ENCODE data around the gene TAF13. TPM values are rescaled to one million over a fixed set of nuclear protein-coding genes. Genes with fewer than 3 reads are reported as not detected.

The TAF13 gene, protein sequence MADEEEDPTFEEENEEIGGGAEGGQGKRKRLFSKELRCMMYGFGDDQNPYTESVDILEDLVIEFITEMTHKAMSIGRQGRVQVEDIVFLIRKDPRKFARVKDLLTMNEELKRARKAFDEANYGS
- 26.9 and 48.4 TPM in 2 replicates for total RNA-seq (ENCODE audit: low replicate concordance)

DNA sequence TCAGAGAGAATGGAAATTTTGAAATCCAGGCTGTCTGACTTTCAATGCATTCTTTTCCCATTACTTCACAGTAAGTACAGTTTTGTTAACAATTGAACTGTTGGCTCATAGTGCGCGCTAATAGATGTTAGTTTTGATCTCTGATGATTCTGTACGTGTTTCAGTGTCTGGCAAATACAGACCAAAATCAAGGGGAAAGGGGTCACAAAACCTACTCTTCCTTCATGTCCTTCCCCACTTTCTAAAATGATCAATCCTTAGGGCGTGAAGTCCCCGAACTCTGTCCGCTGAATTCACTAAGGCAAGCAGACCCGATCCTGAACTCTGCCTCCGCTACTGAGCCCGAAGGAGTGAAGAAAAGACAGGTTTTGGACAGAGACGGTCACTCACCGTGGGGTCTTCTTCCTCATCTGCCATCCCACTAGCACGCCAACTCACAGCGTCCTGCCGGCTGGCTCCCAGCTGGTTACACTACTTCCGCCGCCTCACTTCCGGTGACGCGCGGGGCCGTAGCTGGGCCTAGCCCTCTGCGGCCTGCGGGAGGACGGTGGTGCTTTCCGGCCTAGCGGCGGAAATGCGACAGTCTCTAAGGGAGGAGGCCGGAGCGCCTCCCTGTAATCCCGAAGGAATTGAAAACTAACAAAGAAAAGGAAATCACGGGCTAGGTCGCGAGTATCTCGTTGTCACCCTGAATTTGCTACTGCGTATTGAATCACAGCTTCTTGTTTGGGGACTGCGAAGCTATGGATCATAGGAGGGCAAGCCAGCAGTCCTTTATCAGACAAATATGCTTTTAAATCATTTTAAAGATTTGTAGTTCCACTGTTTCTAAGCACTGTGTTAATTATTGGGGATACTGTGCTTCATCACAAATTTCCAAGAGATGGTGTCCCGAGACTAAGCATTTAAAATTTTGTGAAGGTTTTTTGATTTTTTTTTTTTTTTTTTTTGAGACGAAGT lies at the start of gene TAF13:
TAF13 (minus strand) TSS at position 473 of the 960 bp plus-strand sequence; CDS start at position 417, 56 bp downstream.
- TF ChIP-seq EZH2 (IDR thresholded peaks at IDR 0.05) (peak; percentile 46), EZH2phosphoT487 (IDR thresholded peaks at IDR 0.05) (no peak)
- TF ChIP-seq, protein P1, sequence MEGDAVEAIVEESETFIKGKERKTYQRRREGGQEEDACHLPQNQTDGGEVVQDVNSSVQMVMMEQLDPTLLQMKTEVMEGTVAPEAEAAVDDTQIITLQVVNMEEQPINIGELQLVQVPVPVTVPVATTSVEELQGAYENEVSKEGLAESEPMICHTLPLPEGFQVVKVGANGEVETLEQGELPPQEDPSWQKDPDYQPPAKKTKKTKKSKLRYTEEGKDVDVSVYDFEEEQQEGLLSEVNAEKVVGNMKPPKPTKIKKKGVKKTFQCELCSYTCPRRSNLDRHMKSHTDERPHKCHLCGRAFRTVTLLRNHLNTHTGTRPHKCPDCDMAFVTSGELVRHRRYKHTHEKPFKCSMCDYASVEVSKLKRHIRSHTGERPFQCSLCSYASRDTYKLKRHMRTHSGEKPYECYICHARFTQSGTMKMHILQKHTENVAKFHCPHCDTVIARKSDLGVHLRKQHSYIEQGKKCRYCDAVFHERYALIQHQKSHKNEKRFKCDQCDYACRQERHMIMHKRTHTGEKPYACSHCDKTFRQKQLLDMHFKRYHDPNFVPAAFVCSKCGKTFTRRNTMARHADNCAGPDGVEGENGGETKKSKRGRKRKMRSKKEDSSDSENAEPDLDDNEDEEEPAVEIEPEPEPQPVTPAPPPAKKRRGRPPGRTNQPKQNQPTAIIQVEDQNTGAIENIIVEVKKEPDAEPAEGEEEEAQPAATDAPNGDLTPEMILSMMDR (IDR thresholded peaks at IDR 0.05): peak; percentile 25
- Mint-ChIP-seq H3K4me3 (peak within 1 kb of the TSS; percentile 99), H3K9me3 (no peaks in the 10 kb centered on the region), H3K27me3 (ENCODE audit: insufficient read depth, low read depth) (peaks cover 3% of the 10 kb centered on the region), H3K27ac (peak within 1 kb of the TSS; percentile 98), H3K36me3 (peaks cover 7% of the 10 kb centered on the region), H3K4me1 (peaks cover 16% of the 10 kb centered on the region)
- Histone ChIP-seq H3K27ac (peak within 1 kb of the TSS; percentile 76), H3F3A (ENCODE audit: low read depth) (peaks cover 13% of the 10 kb centered on the region), H4K20me1 (ENCODE audit: low read depth) (no peaks in the 10 kb centered on the region), H3K36me3 (no peaks in the 10 kb centered on the region), H3K9ac (peak within 1 kb of the TSS; percentile 69), H3K4me2 (peak within 1 kb of the TSS; percentile 89), H3K79me2 (ENCODE audit: low read depth) (peaks cover 16% of the 10 kb centered on the region), H3K27me3 (no peaks in the 10 kb centered on the region), H3K9me3 (ENCODE audit: low read depth) (no peaks in the 10 kb centered on the region), H2AFZ (replicated peaks) (peak within 1 kb of the TSS; percentile 82), H3K4me1 (peaks cover 9% of the 10 kb centered on the region), H3K4me3 (peak within 1 kb of the TSS; percentile 80)
- peak; percentile 95 for DNase-seq (ENCODE audit: low spot score)

DNA sequence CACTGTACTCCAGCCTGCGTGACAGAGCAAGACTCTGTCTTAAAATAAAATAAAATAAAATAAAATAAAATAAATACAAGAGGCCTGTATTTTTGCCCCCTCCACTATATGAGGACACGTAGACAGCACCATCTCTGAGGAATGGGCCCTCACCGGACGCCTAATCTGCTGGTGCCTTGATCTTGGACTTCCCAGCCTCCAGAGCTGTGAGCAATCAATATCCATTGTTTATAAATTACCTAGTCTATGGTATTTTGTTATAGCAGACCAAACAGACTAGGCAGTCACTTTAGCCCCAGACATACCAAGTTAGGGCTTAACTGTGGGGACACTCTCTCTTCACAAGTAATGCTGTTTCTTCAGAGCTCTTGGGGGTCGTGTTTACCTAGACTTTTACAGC lies 44.6 kb upstream of the TAF13 start:
- Mint-ChIP-seq H3K4me3 (no peak overlapping the region), H3K36me3 (no peaks in the 10 kb centered on the region), H3K9me3 (no peaks in the 10 kb centered on the region), H3K27ac (no peak overlapping the region), H3K4me1 (no peaks in the 10 kb centered on the region), H3K27me3 (ENCODE audit: insufficient read depth, low read depth) (peaks cover 11% of the 10 kb centered on the region)
- Histone ChIP-seq H4K20me1 (ENCODE audit: low read depth) (no peaks in the 10 kb centered on the region), H3K27ac (no peak overlapping the region), H3K79me2 (ENCODE audit: low read depth) (no peaks in the 10 kb centered on the region), H3K4me1 (no peaks in the 10 kb centered on the region), H3F3A (ENCODE audit: low read depth) (no peaks in the 10 kb centered on the region), H2AFZ (replicated peaks) (no peak overlapping the region), H3K27me3 (peaks cover 23% of the 10 kb centered on the region), H3K9me3 (ENCODE audit: low read depth) (no peaks in the 10 kb centered on the region), H3K36me3 (no peaks in the 10 kb centered on the region), H3K9ac (no peak overlapping the region), H3K4me2 (no peak overlapping the region), H3K4me3 (no peak overlapping the region)
- no peak for TF ChIP-seq EZH2phosphoT487 (IDR thresholded peaks at IDR 0.05)
- no peak for DNase-seq (ENCODE audit: low spot score)

DNA sequence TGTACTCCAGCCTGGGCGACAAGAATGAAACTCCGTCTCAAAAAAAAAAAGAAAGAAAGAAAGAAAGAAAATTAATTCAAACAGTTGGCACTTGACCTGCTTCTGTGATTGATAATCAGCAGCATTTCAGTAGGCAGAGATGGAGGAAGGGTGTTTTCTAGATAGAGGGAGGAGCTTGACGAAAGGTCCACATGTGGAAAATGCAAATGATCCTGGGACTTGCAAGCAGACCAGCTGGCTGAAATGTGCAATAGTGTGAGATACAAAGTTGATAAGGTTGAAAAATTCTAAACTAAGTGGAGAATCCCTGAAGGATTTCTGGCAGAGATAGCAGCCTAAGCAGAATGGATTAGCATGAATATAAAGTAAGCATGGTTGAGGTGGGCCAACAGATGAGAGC lies 42.3 kb upstream of the TAF13 start:
- Mint-ChIP-seq H3K4me3 (no peak overlapping the region), H3K27ac (no peak overlapping the region), H3K9me3 (no peaks in the 10 kb centered on the region), H3K4me1 (peaks cover 8% of the 10 kb centered on the region), H3K27me3 (ENCODE audit: insufficient read depth, low read depth) (peaks cover 26% of the 10 kb centered on the region), H3K36me3 (no peaks in the 10 kb centered on the region)
- Histone ChIP-seq H3K27ac (no peak overlapping the region), H3K4me2 (no peak overlapping the region), H3K27me3 (peaks cover 46% of the 10 kb centered on the region), H3K4me3 (no peak overlapping the region), H3F3A (ENCODE audit: low read depth) (peaks cover 18% of the 10 kb centered on the region), H3K36me3 (no peaks in the 10 kb centered on the region), H4K20me1 (ENCODE audit: low read depth) (no peaks in the 10 kb centered on the region), H3K9ac (no peak overlapping the region), H3K4me1 (no peaks in the 10 kb centered on the region), H3K9me3 (ENCODE audit: low read depth) (no peaks in the 10 kb centered on the region), H2AFZ (replicated peaks) (no peak overlapping the region), H3K79me2 (ENCODE audit: low read depth) (no peaks in the 10 kb centered on the region)
- TF ChIP-seq EZH2phosphoT487 (IDR thresholded peaks at IDR 0.05) (no peak), EZH2 (IDR thresholded peaks at IDR 0.05) (no peak)
- TF ChIP-seq, protein P1 (IDR thresholded peaks at IDR 0.05): no peak
- no peak for DNase-seq (ENCODE audit: low spot score)
